Nephron progenitor cell (in vitro differentiated cells): ENCODE results near the gene BTAF1.
A peak's percentile ranks its signal among the peaks of the same experiment; 100 is the strongest.

Source experiments
- DNase-seq: peaks from one replicate; pipeline ENCODE4 v3.0.0; 2021
- H3K27ac Mint-ChIP-seq: 2 replicates; pipeline ENCODE4 v1.8.0; 2021; ENCODE audit warnings: mild to moderate bottlenecking, moderate library complexity, mixed read lengths
- H3K27me3 Mint-ChIP-seq: 2 replicates; pipeline ENCODE4 v1.8.0; 2021; ENCODE audit warnings: mild to moderate bottlenecking, low read depth, mixed read lengths; ENCODE audit not compliant: poor library complexity
- H3K36me3 Mint-ChIP-seq: 2 replicates; pipeline ENCODE4 v1.8.0; 2021; ENCODE audit warnings: low read depth, mixed read lengths
- H3K4me1 Mint-ChIP-seq: 2 replicates; pipeline ENCODE4 v1.8.0; 2021; ENCODE audit warnings: mixed read lengths
- H3K4me3 Mint-ChIP-seq: 2 replicates; pipeline ENCODE4 v1.8.0; 2021; ENCODE audit warnings: mild to moderate bottlenecking, moderate library complexity, mixed read lengths
- H3K9me3 Mint-ChIP-seq: 2 replicates; pipeline ENCODE4 v1.8.0; 2021; ENCODE audit warnings: mild to moderate bottlenecking, moderate library complexity, mixed read lengths
- CTCF ChIP-seq: fragments of 200-600 bp; sonication (generic); IDR thresholded peaks from 2 replicates; pipeline ENCODE4 v1.5.0; 2021; ENCODE audit warnings: antibody characterized with exemption

BTAF1 gene

DNA sequence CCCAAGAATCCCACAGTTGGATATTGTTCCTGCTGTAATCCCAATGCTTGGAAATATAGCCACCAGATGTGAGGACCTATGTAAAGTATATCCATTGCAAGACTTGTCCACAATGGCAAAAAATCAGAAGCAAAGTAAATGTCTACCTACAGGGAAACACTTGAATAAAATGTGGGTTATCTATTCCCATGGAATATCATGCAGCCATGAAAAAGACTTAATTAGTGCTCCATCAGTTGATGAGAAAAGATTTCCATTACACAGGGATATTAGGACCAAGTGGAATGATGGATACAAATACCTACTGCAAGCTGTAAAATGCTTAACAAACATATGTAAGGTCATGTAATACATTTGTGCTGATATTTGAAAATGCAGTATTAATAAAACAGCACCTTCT lies 131.2 kb downstream of the BTAF1 start:
- peaks cover 4% of the 10 kb centered on the region for H3K27me3 Mint-ChIP-seq
- no peaks in the 10 kb centered on the region for H3K36me3 Mint-ChIP-seq
- no peaks in the 10 kb centered on the region for H3K4me1 Mint-ChIP-seq
- no peak for DNase-seq
- H3K9me3 Mint-ChIP-seq: no peaks in the 10 kb centered on the region
- no peak for TF ChIP-seq CTCF
- no peak overlapping the region for H3K4me3 Mint-ChIP-seq
- no peak overlapping the region for H3K27ac Mint-ChIP-seq

GRCh38 chr10:92062273-92062672 lies 138.7 kb downstream of the BTAF1 start:
- H3K4me1 Mint-ChIP-seq: no peaks in the 10 kb centered on the region

DNA sequence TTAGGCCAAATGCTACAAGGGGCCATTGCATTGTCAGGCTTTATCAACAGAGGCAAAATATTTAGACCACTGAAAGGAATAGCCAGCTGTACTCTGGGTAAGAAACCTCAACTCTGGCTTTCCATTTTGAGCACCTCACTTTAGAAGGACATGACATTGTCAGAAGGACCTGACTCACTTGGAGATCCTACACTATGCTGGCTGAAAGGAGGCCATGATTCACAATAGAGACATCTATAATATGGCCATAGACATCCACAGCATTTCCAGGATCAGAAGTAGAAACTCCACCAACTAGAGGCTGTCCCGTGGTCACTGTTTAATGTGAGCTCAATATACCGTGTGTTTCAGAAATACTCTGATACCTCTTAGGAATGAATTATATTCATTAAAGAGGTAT lies 140.9 kb downstream of the BTAF1 start:
- H3K27me3 Mint-ChIP-seq: peaks cover under 1% of the 10 kb centered on the region
- H3K9me3 Mint-ChIP-seq: no peaks in the 10 kb centered on the region
- H3K4me3 Mint-ChIP-seq: no peak overlapping the region
- no peaks in the 10 kb centered on the region for H3K36me3 Mint-ChIP-seq
- no peak overlapping the region for H3K27ac Mint-ChIP-seq
- TF ChIP-seq CTCF: no peak
- no peaks in the 10 kb centered on the region for H3K4me1 Mint-ChIP-seq
- no peak for DNase-seq

More at GRCh38 chr10:92062273-92062672, 138.7 kb downstream of the BTAF1 start:
- Mint-ChIP-seq H3K4me3 (no peak overlapping the region), H3K36me3 (no peaks in the 10 kb centered on the region), H3K9me3 (no peaks in the 10 kb centered on the region), H3K27ac (no peak overlapping the region), H3K27me3 (peaks cover 4% of the 10 kb centered on the region)
- no peak for TF ChIP-seq CTCF
- no peak for DNase-seq

DNA sequence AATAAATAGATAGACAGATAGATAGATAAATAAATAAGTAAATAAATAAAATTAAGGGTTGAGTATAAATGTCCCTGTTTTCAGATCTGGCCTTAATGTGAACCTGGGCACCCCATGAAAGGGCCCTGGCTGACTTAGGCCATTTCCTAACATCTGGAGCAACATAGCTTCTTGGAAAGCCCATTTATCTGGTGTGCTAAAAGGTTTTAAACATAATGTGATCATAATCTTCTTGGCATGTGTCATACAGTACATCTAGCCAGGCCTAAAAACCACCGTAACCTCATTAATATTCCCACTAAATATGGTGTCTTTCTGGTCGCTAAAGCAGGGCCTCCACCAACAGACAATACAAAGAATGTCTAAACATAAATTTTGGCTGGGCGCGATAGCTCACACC lies 142.8 kb downstream of the BTAF1 start:
- no peak for TF ChIP-seq CTCF
- Mint-ChIP-seq H3K4me3 (no peak overlapping the region), H3K36me3 (no peaks in the 10 kb centered on the region), H3K9me3 (no peaks in the 10 kb centered on the region), H3K27ac (no peak overlapping the region), H3K4me1 (no peaks in the 10 kb centered on the region), H3K27me3 (peaks cover 3% of the 10 kb centered on the region)
- no peak for DNase-seq

DNA sequence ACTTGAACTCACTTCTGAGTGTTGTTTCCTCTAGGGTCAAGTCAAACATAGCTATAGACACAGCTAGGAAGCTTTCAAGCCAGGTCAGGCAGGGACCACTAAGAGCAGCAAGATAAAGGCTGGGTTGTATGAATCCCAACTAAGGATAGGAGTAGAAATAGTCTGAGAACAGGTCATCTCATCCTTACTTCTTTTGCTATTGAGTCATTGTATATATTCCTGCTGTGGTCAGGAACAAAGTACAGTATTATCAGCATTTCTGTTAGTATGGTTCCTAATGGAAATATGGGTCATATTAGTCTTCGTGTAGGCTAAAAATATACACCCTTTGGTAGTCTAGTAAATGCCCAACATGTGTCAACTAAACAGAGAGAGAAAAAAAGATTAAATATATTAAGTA lies 145.3 kb downstream of the BTAF1 start:
- Mint-ChIP-seq H3K4me1 (no peaks in the 10 kb centered on the region), H3K9me3 (no peaks in the 10 kb centered on the region), H3K36me3 (no peaks in the 10 kb centered on the region), H3K27ac (no peak overlapping the region), H3K4me3 (no peak overlapping the region), H3K27me3 (peaks cover 3% of the 10 kb centered on the region)
- no peak for TF ChIP-seq CTCF
- no peak for DNase-seq

GRCh38 chr10:92074126-92074887 lies 150.7 kb downstream of the BTAF1 start:
- Mint-ChIP-seq H3K27me3 (peaks cover 6% of the 10 kb centered on the region), H3K9me3 (no peaks in the 10 kb centered on the region), H3K27ac (peak overlapping the region; percentile 5), H3K36me3 (no peaks in the 10 kb centered on the region), H3K4me3 (no peak overlapping the region), H3K4me1 (no peaks in the 10 kb centered on the region)
- no peak for DNase-seq
- no peak for TF ChIP-seq CTCF
